ENCODE measurements around the gene KCNQ2.

- TF ChIP-seq, protein P1, sequence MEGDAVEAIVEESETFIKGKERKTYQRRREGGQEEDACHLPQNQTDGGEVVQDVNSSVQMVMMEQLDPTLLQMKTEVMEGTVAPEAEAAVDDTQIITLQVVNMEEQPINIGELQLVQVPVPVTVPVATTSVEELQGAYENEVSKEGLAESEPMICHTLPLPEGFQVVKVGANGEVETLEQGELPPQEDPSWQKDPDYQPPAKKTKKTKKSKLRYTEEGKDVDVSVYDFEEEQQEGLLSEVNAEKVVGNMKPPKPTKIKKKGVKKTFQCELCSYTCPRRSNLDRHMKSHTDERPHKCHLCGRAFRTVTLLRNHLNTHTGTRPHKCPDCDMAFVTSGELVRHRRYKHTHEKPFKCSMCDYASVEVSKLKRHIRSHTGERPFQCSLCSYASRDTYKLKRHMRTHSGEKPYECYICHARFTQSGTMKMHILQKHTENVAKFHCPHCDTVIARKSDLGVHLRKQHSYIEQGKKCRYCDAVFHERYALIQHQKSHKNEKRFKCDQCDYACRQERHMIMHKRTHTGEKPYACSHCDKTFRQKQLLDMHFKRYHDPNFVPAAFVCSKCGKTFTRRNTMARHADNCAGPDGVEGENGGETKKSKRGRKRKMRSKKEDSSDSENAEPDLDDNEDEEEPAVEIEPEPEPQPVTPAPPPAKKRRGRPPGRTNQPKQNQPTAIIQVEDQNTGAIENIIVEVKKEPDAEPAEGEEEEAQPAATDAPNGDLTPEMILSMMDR (IDR thresholded peaks at IDR 0.05 in 2 of 3, conservative IDR thresholded peaks at IDR 0.05 in 1 of 3; ENCODE audit: control insufficient read depth in 2 of 3, extremely low read depth in 1 of 3, insufficient read depth in 1 of 3, low read depth in 3 of 3, low read length in 3 of 3): no peak
- TF ChIP-seq CHD4 (IDR thresholded peaks at IDR 0.05) (no peak), POLR2A (IDR thresholded peaks at IDR 0.05; ENCODE audit: low read depth, low read length) (no peak), TCF12 (IDR thresholded peaks at IDR 0.05; ENCODE audit: low read depth, low read length) (no peak), SPI1 (IDR thresholded peaks at IDR 0.05; ENCODE audit: borderline replicate concordance, insufficient read depth, low read depth, low read length) (no peak), SRF (IDR thresholded peaks at IDR 0.05; ENCODE audit: low read depth in 2 of 2, low read length in 2 of 2) (no peak), CEBPB (IDR thresholded peaks at IDR 0.05; ENCODE audit: borderline replicate concordance in 1 of 2, low read depth in 2 of 2, low read length in 2 of 2) (no peak), SMAD5 (IDR thresholded peaks at IDR 0.05; ENCODE audit: low read depth) (no peak), TBL1XR1 (IDR thresholded peaks at IDR 0.05; ENCODE audit: low read depth, low read length) (no peak), PAX8 (IDR thresholded peaks at IDR 0.05) (no peak)
- TF ChIP-seq, protein P2, sequence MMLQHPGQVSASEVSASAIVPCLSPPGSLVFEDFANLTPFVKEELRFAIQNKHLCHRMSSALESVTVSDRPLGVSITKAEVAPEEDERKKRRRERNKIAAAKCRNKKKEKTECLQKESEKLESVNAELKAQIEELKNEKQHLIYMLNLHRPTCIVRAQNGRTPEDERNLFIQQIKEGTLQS (IDR thresholded peaks at IDR 0.05; ENCODE audit: borderline replicate concordance, extremely low read depth, low read depth, low read length): no peak
- TF ChIP-seq, protein P3, sequence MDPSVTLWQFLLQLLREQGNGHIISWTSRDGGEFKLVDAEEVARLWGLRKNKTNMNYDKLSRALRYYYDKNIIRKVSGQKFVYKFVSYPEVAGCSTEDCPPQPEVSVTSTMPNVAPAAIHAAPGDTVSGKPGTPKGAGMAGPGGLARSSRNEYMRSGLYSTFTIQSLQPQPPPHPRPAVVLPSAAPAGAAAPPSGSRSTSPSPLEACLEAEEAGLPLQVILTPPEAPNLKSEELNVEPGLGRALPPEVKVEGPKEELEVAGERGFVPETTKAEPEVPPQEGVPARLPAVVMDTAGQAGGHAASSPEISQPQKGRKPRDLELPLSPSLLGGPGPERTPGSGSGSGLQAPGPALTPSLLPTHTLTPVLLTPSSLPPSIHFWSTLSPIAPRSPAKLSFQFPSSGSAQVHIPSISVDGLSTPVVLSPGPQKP (IDR thresholded peaks at IDR 0.05; ENCODE audit: low read depth, low read length): no peak
Observed at GRCh38 chr20:63503524-63503923, 31.1 kb upstream of the KCNQ2 start.
